SK-N-SH (cell line): ENCODE results near the gene BORCS6. TPM values are rescaled to one million over a fixed set of nuclear protein-coding genes. Genes with fewer than 3 reads are reported as not detected.

Experiments
- CTCF ChIA-PET: fragments of 300-600, 350-600 bp; formaldehyde crosslinking; extraction: SDS; loops from one replicate; lab custom pipeline; 2021; lab: Yijun Ruan, JAX
- POLR2A ChIA-PET: fragments of 350-600 bp; sonication (Branson Sonifier 250); formaldehyde crosslinking; extraction: SDS; loops from one replicate; lab custom pipeline; 2020; ENCODE audit warnings: antibody characterized with exemption, inconsistent platforms; lab: Yijun Ruan, JAX
- DNase-seq: peaks from one replicate; pipeline ENCODE4 v3.0.0; 2012
- H2AFZ ChIP-seq: fragments of 200-600 bp; sonication (generic); 2 replicates; pipeline ENCODE4 v1.8.1; 2016; ENCODE audit warnings: antibody characterized with exemption, mild to moderate bottlenecking, low read depth
- H3F3A ChIP-seq: fragments of 200-600 bp; sonication (generic); replicated peaks from 2 replicates; pipeline ENCODE3; 2016; ENCODE audit warnings: antibody characterized with exemption, mild to moderate bottlenecking; ENCODE audit not compliant: insufficient read depth
- H3K27ac ChIP-seq, 2 experiments: fragments of 200-500 bp in 1 of 2; fragments of 200-600 bp in 1 of 2; sonication (Bioruptor generic) in 1 of 2; sonication (generic), shearing (Covaris generic) in 1 of 2; 2 replicates each; pipeline versions ENCODE4 v1.5.1 to v1.6.1; 2014 to 2016; ENCODE audit warnings: low read depth in 2 of 2, inconsistent platforms in 1 of 2, low read length in 1 of 2, mild to moderate bottlenecking in 1 of 2, mixed read lengths in 1 of 2
- H3K27me3 ChIP-seq: fragments of 200-600 bp; sonication (generic), shearing (Covaris generic); 2 replicates; pipeline ENCODE4 v1.6.1; 2016; ENCODE audit warnings: mixed run types; ENCODE audit not compliant: insufficient read depth
- H3K36me3 ChIP-seq, 2 experiments: fragments of 200-500 bp in 1 of 2; fragments of 200-600 bp in 1 of 2; sonication (Bioruptor generic) in 1 of 2; sonication (generic) in 1 of 2; replicated peaks in 1 of 2; 2 replicates each; pipeline versions ENCODE3 to v1.5.1; 2014 to 2016; ENCODE audit warnings: low read length in 1 of 2, mild to moderate bottlenecking in 1 of 2; ENCODE audit not compliant: insufficient read depth in 2 of 2, control insufficient read depth in 1 of 2
- H3K4me1 ChIP-seq, 2 experiments: fragments of 200-500 bp in 1 of 2; fragments of 200-600 bp in 1 of 2; sonication (Bioruptor generic) in 1 of 2; sonication (generic), shearing (Covaris generic) in 1 of 2; 2 replicates each; pipeline versions ENCODE4 v1.5.1 to v1.6.1; 2014 to 2016; ENCODE audit warnings: low read depth in 1 of 2, low read length in 1 of 2, mixed run types in 1 of 2; ENCODE audit not compliant: insufficient read depth in 2 of 2, control insufficient read depth in 1 of 2
- H3K4me2 ChIP-seq: fragments of 200-600 bp; sonication (generic), shearing (Covaris generic); 2 replicates; pipeline ENCODE4 v1.6.1; 2017; ENCODE audit warnings: mixed run types
- H3K4me3 ChIP-seq, 2 experiments: fragments of 200-500 bp in 1 of 2; fragments of 200-600 bp in 1 of 2; sonication (Bioruptor generic) in 1 of 2; sonication (generic), shearing (Covaris generic) in 1 of 2; 2 replicates each; pipeline versions ENCODE4 v1.5.1 to v1.8.1; 2014 to 2016; ENCODE audit warnings: low read depth in 2 of 2, inconsistent platforms in 1 of 2, low read length in 1 of 2, mild to moderate bottlenecking in 1 of 2, mixed read lengths in 1 of 2, moderate library complexity in 1 of 2
- H3K79me2 ChIP-seq: fragments of 200-600 bp; sonication (generic); 2 replicates; pipeline ENCODE4 v1.8.1; 2017; ENCODE audit warnings: mild to moderate bottlenecking; ENCODE audit not compliant: insufficient read depth
- H3K9ac ChIP-seq: fragments of 200-600 bp; sonication (generic); 2 replicates; pipeline ENCODE4 v1.6.1; 2017; ENCODE audit warnings: mixed run types
- H3K9me2 ChIP-seq: fragments of 200-600 bp; sonication (generic); 2 replicates; pipeline ENCODE4 v1.6.1; 2017; ENCODE audit warnings: mixed run types
- H3K9me3 ChIP-seq: fragments of 200-600 bp; sonication (generic); 2 replicates; pipeline ENCODE4 v1.6.1; 2017; ENCODE audit warnings: mixed run types, mild to moderate bottlenecking, moderate library complexity
- H4K20me1 ChIP-seq: fragments of 200-600 bp; sonication (generic); 2 replicates; pipeline ENCODE4 v1.6.1; 2017; ENCODE audit warnings: mild to moderate bottlenecking, mixed run types; ENCODE audit not compliant: insufficient read depth
- EZH2phosphoT487 ChIP-seq: fragments of 200-600 bp; sonication (generic); IDR thresholded peaks from 2 replicates; pipeline ENCODE4 v1.6.1; 2017; ENCODE audit warnings: low read depth, mixed run types, mild to moderate bottlenecking, antibody characterized with exemption, moderate library complexity, borderline replicate concordance
- GATA2 ChIP-seq: sonication (generic); formaldehyde crosslinking; IDR thresholded peaks from 2 replicates; pipeline ENCODE4 v1.5.0; 2020; ENCODE audit warnings: mild to moderate bottlenecking, missing genetic modification reagents
- NFIC ChIP-seq: IDR thresholded peaks from 2 replicates; pipeline ENCODE4 v1.4.0; 2012; ENCODE audit warnings: borderline replicate concordance
- POLR2AphosphoS5 ChIP-seq: IDR thresholded peaks from 2 replicates; pipeline ENCODE4 v1.6.1; 2012; ENCODE audit warnings: low read depth, low read length
- RAD21 ChIP-seq: IDR thresholded peaks from 2 replicates; pipeline ENCODE4 v1.6.1; 2012; ENCODE audit warnings: mild to moderate bottlenecking, low read length
- RCOR1 ChIP-seq: fragments of 150-350 bp; IDR thresholded peaks from 2 replicates; pipeline ENCODE4 v1.6.1; 2017; ENCODE audit warnings: antibody characterized with exemption, low read length
- TAF1 ChIP-seq: IDR thresholded peaks from 2 replicates; pipeline ENCODE4 v1.6.1; 2012; ENCODE audit warnings: low read depth, mild to moderate bottlenecking, low read length, moderate library complexity, borderline replicate concordance
- TCF12 ChIP-seq: IDR thresholded peaks from 2 replicates; pipeline ENCODE4 v1.4.0; 2012
- USF1 ChIP-seq: IDR thresholded peaks from 2 replicates; pipeline ENCODE4 v1.4.0; 2012; ENCODE audit warnings: low read depth, borderline replicate concordance
- YY1 ChIP-seq: IDR thresholded peaks from 2 replicates; pipeline ENCODE4 v1.4.0; 2012; ENCODE audit warnings: low read depth, mild to moderate bottlenecking
- WGBS: methylation state at CpG from one replicate; pipeline ENCODE4 v1.1.6; 2017; ENCODE audit warnings: low lambda C conversion rate; 5-methylcytosine and 5-hydroxymethylcytosine counted together
- polyA plus RNA-seq, 3 experiments: library from polyadenylated mRNA; depleted of rRNA; stranded (reverse); fragments of >200 nt; gene quantifications; 2 replicates each; pipeline ENCODE4 v1.2.3, GENCODE V29; 2012
- TF ChIP-seq, protein P1 (sequence below): IDR thresholded peaks from 2 replicates; pipeline ENCODE4 v1.4.0; 2012; ENCODE audit warnings: low read depth
- TF ChIP-seq, protein P2 (sequence below): fragments of 150-350 bp; IDR thresholded peaks from 2 replicates; pipeline ENCODE4 v1.6.1; 2016; ENCODE audit warnings: mild to moderate bottlenecking, low read depth, low read length

Gene BORCS6
- polyA plus RNA-seq, 1 of the 3 experiments (the other 2 are of a cell fraction) = 4.3 TPM

DNA sequence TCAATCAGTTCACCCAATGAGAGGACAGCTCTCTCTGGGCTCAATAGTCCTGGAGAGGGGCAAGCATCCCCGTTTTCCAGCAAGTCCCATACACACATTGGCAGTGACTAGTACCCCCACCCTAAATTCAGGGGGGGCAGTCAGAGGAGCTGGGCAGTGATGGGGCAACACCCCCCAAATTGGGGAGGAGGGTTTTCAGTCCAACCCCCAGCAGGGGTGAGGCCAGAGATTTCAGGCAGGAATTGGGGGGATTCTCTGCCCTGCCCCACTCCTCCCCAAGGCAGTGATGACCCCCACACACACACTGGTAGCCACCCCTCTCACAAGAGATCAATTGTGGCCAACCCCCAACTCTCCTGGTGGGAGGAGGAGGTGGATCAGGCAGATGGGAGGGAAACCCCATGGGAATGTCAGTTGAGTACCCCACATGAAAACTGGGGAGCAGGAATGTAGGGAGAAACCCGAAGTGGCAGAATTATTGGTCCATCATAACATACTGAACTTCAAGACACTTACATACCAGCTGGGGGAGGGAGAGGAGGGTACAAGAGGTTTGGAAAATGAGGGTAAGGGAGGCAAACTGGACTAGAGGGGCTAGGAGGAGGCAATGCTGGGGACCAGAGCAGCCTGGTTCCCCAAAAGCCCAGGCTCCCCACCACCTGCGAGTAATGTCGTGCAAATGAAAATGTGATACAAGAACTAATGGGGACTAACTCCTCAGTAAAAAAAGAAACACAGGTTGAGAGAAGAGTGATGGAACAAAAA, 30.3 kb downstream of the BORCS6 start:
- H3K9me2 ChIP-seq = no peaks in the 10 kb centered on the region
- TF ChIP-seq, protein P1, sequence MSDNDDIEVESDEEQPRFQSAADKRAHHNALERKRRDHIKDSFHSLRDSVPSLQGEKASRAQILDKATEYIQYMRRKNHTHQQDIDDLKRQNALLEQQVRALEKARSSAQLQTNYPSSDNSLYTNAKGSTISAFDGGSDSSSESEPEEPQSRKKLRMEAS = no peak
- TF ChIP-seq TCF12 = no peak
- no peak for TF ChIP-seq USF1
- no peak overlapping the region for H3K27ac ChIP-seq
- ChIA-PET CTCF (interaction anchor here (0.6 to 9.4 kb wide), 12 partner anchors 10 to 222 kb away, joined by 3 to 98 read pairs (median 6); partner anchors contain the start of genes HES7 and TMEM107), POLR2A (no interaction called here)
- H3K36me3 ChIP-seq = peaks cover 15 to 23% of the 10 kb centered on the region in 2 experiments
- 0 out of 4 replicates have a peak overlapping the region, but pooled peaks of 1 of the 2 experiments have one; percentile 10 for H3K4me3 ChIP-seq
- no peaks in the 10 kb centered on the region for H3K9me3 ChIP-seq
- peaks cover 44% of the 10 kb centered on the region for H3F3A ChIP-seq
- H3K4me1 ChIP-seq = peaks cover 35 to 47% of the 10 kb centered on the region in 2 experiments
- H3K4me2 ChIP-seq = no peak overlapping the region
- no peak overlapping the region for H2AFZ ChIP-seq
- 88% methylated on average over 4 of the region's 4 CpGs for WGBS
- peaks cover 47% of the 10 kb centered on the region for H3K79me2 ChIP-seq
- no peak for DNase-seq
- H3K9ac ChIP-seq = no peak overlapping the region
- no peaks in the 10 kb centered on the region for H3K27me3 ChIP-seq
- H4K20me1 ChIP-seq = no peaks in the 10 kb centered on the region; the same call in 1 of the 2 replicates

DNA sequence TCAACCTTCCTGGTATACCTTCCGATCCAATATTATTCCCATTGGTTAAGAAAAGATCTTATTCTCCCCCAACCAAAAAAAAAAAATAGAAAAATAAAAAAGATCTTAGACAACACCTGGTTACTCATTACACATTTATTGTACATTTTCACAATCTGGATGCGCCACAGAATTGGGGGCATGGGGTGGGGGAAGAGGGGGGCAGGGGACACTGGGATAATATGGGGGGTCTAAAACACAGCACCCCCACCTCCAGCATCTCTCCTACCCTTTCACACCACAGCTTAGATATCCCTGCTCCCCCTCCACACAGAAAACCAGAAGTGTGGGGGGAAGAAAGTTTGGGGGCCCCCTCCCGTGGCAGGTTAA, 31.0 kb downstream of the BORCS6 start:
- Histone ChIP-seq H3K36me3 (peaks cover 15 to 23% of the 10 kb centered on the region in 2 experiments), H3K4me1 (peaks cover 31 to 48% of the 10 kb centered on the region in 2 experiments)
- CTCF ChIA-PET = interaction anchor here (0.6 to 9.4 kb wide), 16 partner anchors 11 to 221 kb away, joined by 3 to 98 read pairs (median 4); partner anchors contain the start of genes HES7 and TMEM107

More for the DNA sequence above, 31.0 kb downstream of the BORCS6 start:
- Histone ChIP-seq H3K9me3 (no peaks in the 10 kb centered on the region), H4K20me1 (no peaks in the 10 kb centered on the region; the same call in 1 of the 2 replicates), H3K4me3 (no peak overlapping the region; a peak in 1 of 4 replicates), H3F3A (peaks cover 39% of the 10 kb centered on the region), H3K9me2 (no peaks in the 10 kb centered on the region), H3K9ac (no peak overlapping the region), H3K27ac (no peak overlapping the region), H2AFZ (no peak overlapping the region), H3K27me3 (no peaks in the 10 kb centered on the region), H3K79me2 (peaks cover 47% of the 10 kb centered on the region), H3K4me2 (no peak overlapping the region; the same call in 1 of the 2 replicates)
- POLR2A ChIA-PET = no interaction called here
- TF ChIP-seq GATA2 (no peak), RCOR1 (no peak), NFIC (no peak), YY1 (no peak), POLR2AphosphoS5 (no peak), TAF1 (no peak), EZH2phosphoT487 (no peak), RAD21 (no peak)
- TF ChIP-seq, protein P2, sequence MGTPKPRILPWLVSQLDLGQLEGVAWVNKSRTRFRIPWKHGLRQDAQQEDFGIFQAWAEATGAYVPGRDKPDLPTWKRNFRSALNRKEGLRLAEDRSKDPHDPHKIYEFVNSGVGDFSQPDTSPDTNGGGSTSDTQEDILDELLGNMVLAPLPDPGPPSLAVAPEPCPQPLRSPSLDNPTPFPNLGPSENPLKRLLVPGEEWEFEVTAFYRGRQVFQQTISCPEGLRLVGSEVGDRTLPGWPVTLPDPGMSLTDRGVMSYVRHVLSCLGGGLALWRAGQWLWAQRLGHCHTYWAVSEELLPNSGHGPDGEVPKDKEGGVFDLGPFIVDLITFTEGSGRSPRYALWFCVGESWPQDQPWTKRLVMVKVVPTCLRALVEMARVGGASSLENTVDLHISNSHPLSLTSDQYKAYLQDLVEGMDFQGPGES = no peak
- no peak for DNase-seq
- 68% methylated on average over 3 of the region's 3 CpGs for WGBS
